Measurements from ENCODE around the gene ARHGEF7. TPM values are rescaled to one million over a fixed set of nuclear protein-coding genes. Genes with fewer than 3 reads are reported as not detected.

The ARHGEF7 gene
- total RNA-seq, 1 experiment from 2014 or later: 72.5 TPM

DNA sequence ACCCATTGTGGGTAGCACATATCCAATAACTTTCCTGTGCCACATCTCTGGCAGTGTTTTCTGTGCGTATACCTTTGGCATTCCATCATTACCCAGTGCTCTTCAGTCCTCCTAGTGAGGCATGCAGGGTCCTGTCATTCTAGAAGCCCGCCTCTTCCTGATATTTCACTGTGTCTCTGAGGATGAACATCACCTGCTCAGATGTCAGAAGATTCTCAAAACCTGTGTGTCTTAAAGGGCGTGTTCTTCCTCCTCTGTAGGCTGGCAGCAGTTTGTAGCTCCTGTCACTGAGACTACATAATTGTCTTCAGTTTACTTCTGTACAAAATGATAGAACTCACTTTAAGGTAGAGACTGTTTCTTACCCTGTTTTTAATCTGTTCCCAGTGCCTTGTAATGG lies 148.5 kb downstream of the ARHGEF7 start:
- Histone ChIP-seq H3K27ac (no peak overlapping the region), H3K9me3 (replicated peaks) (peaks cover 5% of the 10 kb centered on the region; the same call in 1 of the 2 replicates), H3K36me3 (peaks cover 85% of the 10 kb centered on the region), H3K4me1 (replicated peaks) (no peaks in the 10 kb centered on the region), H3K27me3 (replicated peaks) (no peaks in the 10 kb centered on the region), H3K4me3 (no peak overlapping the region)
- no peak for DNase-seq (ENCODE audit: low read depth in 1 of 2, low spot score in 2 of 2)

DNA sequence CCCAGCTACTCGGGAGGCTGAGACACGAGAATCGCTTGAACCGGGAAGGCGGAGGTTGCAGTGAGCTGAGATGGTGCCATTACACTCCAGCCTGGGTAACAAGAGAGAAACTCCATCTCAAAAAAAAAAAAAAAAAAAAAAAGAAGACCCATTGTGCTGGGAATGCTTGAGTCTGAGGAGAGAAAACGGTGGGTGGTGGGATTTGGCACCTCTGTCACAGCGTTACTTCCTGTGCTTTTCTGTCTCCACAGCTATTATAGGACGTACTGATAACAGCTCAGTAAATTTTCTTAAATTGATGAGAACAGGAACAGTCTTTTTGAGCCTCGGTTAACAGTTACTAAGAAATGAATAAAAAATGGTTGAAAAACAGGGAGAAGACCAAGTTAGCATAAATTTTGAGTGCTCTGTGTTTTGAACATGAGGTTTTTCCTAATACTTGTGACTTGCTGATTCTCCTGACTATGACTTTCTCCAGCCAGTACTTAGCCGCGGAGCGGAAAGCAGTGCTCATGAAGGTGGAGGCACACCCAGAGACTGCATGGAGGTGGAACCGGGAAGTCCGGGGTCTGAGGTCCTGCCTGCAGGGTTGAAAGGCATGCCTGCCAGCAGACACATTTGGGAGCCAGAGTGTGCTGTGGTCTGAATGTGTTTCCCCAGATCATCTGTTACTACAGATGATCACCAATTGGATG lies 150.0 kb downstream of the ARHGEF7 start:
- Histone ChIP-seq H3K9me3 (replicated peaks) (no peaks in the 10 kb centered on the region), H3K36me3 (peaks cover 85% of the 10 kb centered on the region), H3K4me3 (no peak overlapping the region), H3K27ac (no peak overlapping the region), H3K4me1 (replicated peaks) (peaks cover 6% of the 10 kb centered on the region), H3K27me3 (replicated peaks) (no peaks in the 10 kb centered on the region)
- peak in 1 of 2 experiments; percentile 46 for DNase-seq (ENCODE audit: low read depth in 1 of 2, low spot score in 2 of 2)

DNA sequence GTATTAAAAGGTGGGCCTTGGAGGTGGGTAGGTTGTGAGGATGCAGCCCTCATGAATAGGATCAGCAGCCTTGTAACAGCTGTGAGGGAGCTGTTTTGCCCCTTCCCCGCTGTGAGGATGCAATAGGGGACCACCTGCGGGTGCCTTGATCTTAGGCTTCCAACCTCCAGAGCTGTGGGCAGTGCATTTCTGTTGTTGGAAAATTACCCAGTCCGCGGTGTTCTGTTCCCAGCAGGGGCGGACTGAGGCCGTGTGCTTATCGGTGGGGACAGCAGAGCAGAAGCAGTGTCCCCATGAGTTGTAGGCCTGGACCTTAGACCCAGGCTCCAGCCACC lies 150.6 kb downstream of the ARHGEF7 start:
- no peak overlapping the region for H3K27ac ChIP-seq
- peaks cover 11% of the 10 kb centered on the region for H3K4me1 ChIP-seq (replicated peaks)
- H3K9me3 ChIP-seq (replicated peaks): no peaks in the 10 kb centered on the region
- H3K4me3 ChIP-seq: no peak overlapping the region
- DNase-seq (ENCODE audit: low read depth in 1 of 2, low spot score in 2 of 2): peak in 1 of 2 experiments; percentile 49
- peaks cover 85% of the 10 kb centered on the region for H3K36me3 ChIP-seq
- no peaks in the 10 kb centered on the region for H3K27me3 ChIP-seq (replicated peaks)

DNA sequence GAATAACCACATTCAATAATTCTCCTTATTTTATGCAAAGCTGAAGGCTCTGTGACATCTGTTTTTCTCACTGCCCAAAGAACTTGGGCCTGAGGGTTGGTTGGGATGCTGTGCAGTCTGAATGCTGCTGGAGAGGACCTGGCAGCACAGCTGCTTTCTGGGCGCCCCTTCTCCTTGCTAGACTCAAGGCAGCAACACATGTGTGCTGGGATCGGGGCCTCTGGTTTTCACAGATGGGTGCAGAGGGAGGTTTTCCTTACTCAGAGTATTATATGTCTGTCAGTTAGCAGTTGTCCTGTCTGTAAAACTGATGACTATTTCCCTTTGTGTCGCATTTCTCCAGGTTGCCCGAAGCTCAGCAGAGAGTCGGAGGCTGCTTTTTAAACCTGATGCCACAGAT lies 152.1 kb downstream of the ARHGEF7 start:
- Histone ChIP-seq H3K27me3 (replicated peaks) (no peaks in the 10 kb centered on the region), H3K4me1 (replicated peaks) (peaks cover 16% of the 10 kb centered on the region), H3K36me3 (peaks cover 96% of the 10 kb centered on the region), H3K9me3 (replicated peaks) (no peaks in the 10 kb centered on the region), H3K27ac (no peak overlapping the region), H3K4me3 (no peak overlapping the region)
- peak in 1 of 2 experiments; percentile 51 for DNase-seq (ENCODE audit: low read depth in 1 of 2, low spot score in 2 of 2)

DNA sequence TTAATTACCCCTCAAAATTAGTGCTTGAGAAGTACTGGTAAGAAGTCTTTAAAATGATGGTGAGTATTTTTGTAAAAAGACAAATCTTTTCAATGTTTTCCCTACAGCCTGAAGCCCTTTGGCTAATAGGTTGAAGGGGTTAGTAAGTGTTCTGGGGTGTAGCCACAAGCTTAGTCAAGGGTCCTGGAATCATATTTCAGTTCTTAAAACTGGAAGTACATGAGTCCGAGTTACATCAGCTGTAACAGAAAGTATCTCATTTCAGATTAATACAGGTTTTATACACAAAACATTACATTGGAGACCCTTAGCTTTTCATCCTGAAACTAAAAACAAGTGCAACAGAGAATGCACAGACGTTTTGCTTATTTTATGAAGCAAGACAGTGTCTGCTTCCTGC lies 152.7 kb downstream of the ARHGEF7 start:
- Histone ChIP-seq H3K4me1 (replicated peaks) (peaks cover 16% of the 10 kb centered on the region), H3K27me3 (replicated peaks) (no peaks in the 10 kb centered on the region), H3K36me3 (peaks cover 96% of the 10 kb centered on the region), H3K27ac (no peak overlapping the region), H3K4me3 (no peak overlapping the region), H3K9me3 (replicated peaks) (no peaks in the 10 kb centered on the region)
- DNase-seq (ENCODE audit: low read depth in 1 of 2, low spot score in 2 of 2): no peak

DNA sequence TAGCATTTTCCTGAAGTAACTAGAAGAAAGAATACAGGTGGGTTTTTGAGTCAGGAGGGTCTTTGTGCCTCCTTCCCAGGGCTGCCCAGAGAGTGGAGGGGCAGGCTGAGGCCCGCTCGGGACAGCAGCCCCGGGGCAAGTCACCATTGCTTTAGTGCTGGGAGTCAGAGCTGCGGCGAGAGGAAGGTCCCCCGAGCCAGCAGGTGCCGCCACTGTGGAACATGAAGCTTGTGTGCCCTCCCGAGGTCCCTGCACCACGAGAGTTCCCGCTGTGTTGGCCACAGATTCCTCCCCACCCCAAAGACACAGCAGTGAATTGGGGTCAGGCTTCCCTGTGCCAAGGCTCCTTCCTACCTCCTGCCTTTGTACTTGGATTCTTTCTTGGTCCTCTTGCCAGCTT lies 154.4 kb downstream of the ARHGEF7 start:
- Histone ChIP-seq H3K9me3 (replicated peaks) (no peaks in the 10 kb centered on the region), H3K27me3 (replicated peaks) (no peaks in the 10 kb centered on the region), H3K27ac (no peak overlapping the region), H3K4me1 (replicated peaks) (peaks cover 16% of the 10 kb centered on the region), H3K36me3 (peaks cover 96% of the 10 kb centered on the region), H3K4me3 (no peak overlapping the region)
- peak in 1 of 2 experiments; percentile 51 for DNase-seq (ENCODE audit: low read depth in 1 of 2, low spot score in 2 of 2)

DNA sequence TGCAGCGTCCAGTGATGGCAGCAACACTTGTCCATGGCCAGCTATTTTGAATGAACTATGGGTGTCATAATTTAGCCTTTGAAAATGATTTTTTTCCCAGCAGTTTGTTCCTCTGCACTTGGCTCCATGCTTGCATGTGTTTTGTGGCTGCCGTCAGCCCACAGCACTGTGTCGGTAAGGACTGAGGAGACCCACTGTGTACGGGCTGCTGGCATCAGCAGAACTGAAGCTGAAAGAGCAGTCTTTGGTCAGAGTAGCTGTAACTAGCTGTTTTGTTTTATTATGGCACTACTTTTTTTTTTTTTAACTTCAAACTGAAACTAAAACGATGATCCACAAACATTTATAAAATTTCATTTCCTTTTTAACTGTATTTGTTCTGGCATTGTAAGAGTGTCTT lies 155.0 kb downstream of the ARHGEF7 start:
- Histone ChIP-seq H3K4me1 (replicated peaks) (peaks cover 16% of the 10 kb centered on the region), H3K36me3 (peaks cover 98% of the 10 kb centered on the region), H3K27me3 (replicated peaks) (no peaks in the 10 kb centered on the region), H3K27ac (0 out of 2 replicates have a peak overlapping the region, but pooled peaks have one; percentile 13), H3K9me3 (replicated peaks) (no peaks in the 10 kb centered on the region), H3K4me3 (no peak overlapping the region)
- DNase-seq (ENCODE audit: low read depth in 1 of 2, low spot score in 2 of 2): peak in 1 of 2 experiments; percentile 44

DNA sequence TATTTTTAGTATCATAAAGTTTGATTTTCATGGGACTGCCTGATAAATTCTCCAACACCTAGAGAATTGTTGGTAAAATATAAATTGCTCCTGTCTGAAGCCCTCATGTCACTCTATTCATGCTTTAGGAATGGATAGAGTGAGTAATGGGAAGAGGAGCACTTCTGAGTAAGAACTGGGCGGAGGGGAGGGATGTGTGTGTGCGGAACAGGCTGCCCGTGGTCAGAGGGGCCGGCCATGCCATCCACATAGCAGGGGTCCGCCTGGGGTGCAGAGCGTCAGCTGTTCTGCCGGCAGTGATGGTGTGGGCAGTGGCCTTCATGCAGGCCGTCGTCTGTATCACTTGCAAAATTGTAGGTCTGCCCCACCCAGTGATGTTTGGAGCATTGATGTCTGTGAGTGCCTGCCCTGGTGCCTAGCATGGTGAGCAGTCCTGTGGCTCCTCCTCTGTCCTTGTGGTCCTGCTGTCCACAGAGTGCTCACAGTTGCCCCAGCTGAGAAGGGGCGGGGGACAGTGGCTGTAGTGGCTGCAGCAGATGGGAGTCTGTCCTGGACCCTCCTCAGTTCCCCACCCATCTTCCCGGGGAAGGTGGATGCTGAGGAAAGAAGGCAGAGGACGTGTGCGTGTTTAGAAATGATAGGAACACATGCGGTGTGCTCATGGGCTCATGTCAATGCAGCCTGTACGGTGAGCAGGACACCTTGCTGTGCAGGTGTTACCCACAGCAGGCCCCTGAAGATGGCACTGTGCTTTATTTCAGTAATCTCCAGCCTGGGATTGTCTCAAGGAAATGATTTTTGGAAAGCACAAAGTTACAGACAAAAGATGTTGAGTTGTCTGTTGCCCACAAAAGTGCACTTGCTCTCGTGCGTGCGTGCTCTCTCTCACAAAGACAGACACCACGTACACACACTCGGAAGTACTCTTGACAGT lies 155.9 kb downstream of the ARHGEF7 start:
- H3K9me3 ChIP-seq (replicated peaks): no peaks in the 10 kb centered on the region
- peak in 1 of 2 experiments; percentile 56 for DNase-seq (ENCODE audit: low read depth in 1 of 2, low spot score in 2 of 2)
- no peak overlapping the region for H3K4me3 ChIP-seq
- H3K27ac ChIP-seq: no peak overlapping the region
- peaks cover 98% of the 10 kb centered on the region for H3K36me3 ChIP-seq
- H3K4me1 ChIP-seq (replicated peaks): peaks cover 16% of the 10 kb centered on the region
- H3K27me3 ChIP-seq (replicated peaks): no peaks in the 10 kb centered on the region

DNA sequence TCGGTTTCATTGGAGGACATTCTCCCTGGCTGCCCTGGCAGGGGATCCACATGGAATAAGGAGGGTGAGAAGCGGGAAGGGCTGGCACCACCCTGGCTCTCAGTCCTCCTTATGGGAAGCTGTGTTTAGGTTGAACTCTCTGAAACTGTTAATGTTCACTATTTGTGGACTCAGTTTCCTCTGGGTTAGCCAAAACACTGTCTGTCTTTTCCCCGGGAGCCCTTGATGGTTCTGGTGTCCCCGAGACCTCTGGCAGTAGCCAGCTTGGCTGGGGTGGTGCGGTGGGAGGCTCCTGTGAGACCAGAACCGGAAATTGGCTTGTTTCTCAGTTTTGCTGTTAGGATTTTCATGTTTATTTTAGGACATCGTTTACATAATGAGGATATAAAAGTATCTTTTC lies 157.0 kb downstream of the ARHGEF7 start:
- Histone ChIP-seq H3K27me3 (replicated peaks) (no peaks in the 10 kb centered on the region), H3K27ac (no peak overlapping the region), H3K36me3 (peaks cover 98% of the 10 kb centered on the region), H3K4me3 (no peak overlapping the region), H3K4me1 (replicated peaks) (peaks cover 16% of the 10 kb centered on the region), H3K9me3 (replicated peaks) (no peaks in the 10 kb centered on the region)
- DNase-seq (ENCODE audit: low read depth in 1 of 2, low spot score in 2 of 2): no peak

DNA sequence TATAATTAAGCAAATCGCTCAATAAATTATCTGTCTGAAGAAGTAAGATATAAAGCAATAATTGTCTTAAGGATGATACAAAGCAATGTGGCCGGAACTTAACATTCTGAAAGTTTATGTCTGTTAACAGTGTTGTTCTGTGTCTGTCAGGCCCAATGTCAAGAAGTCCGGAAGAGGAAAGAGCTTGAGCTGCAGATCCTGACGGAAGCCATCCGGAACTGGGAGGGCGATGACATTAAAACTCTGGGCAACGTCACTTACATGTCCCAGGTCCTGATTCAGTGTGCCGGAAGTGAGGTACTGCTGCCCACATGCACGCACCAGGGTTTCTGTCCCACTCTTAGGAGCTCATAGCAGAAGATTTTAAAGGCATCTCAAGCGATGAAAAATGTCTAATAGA lies 160.3 kb downstream of the ARHGEF7 start:
- H3K36me3 ChIP-seq: peaks cover 98% of the 10 kb centered on the region
- no peak overlapping the region for H3K4me3 ChIP-seq
- no peak overlapping the region for H3K27ac ChIP-seq
- no peaks in the 10 kb centered on the region for H3K27me3 ChIP-seq (replicated peaks)
- DNase-seq (ENCODE audit: low read depth in 1 of 2, low spot score in 2 of 2): no peak
- peaks cover 18% of the 10 kb centered on the region for H3K4me1 ChIP-seq (replicated peaks)
- no peaks in the 10 kb centered on the region for H3K9me3 ChIP-seq (replicated peaks)

DNA sequence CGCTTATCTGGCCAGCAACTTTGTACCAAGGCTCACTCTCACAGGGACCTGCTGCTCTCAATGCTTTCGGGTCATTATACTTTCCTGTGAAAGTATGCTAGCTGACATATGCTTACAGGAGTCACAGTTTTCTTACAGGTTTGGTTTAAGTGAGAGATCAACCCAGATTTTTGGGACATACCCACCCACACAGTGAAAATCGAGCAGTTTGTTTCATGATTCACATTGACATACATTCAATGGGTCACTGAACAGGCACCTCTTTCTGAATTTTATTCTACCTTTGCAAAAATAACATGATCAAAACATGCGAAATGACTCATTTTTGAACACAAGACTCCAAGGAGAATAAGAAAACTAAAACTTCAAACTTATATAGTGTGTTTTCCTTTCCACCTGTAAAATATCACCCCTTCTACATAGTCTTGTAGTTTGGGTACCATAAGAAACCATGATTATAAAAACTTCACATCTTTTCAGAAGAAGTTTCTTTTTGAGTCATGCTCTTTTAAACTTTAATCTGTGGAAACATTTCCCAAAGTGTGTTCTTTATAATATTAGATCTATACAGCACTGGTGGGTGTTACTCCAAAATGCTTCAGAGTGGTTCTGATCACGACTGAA lies 161.0 kb downstream of the ARHGEF7 start:
- no peaks in the 10 kb centered on the region for H3K9me3 ChIP-seq (replicated peaks)
- H3K27ac ChIP-seq: no peak overlapping the region
- no peaks in the 10 kb centered on the region for H3K27me3 ChIP-seq (replicated peaks)
- H3K36me3 ChIP-seq: peaks cover 95% of the 10 kb centered on the region
- H3K4me3 ChIP-seq: no peak overlapping the region
- no peak for DNase-seq (ENCODE audit: low read depth in 1 of 2, low spot score in 2 of 2)
- H3K4me1 ChIP-seq (replicated peaks): peaks cover 16% of the 10 kb centered on the region

DNA sequence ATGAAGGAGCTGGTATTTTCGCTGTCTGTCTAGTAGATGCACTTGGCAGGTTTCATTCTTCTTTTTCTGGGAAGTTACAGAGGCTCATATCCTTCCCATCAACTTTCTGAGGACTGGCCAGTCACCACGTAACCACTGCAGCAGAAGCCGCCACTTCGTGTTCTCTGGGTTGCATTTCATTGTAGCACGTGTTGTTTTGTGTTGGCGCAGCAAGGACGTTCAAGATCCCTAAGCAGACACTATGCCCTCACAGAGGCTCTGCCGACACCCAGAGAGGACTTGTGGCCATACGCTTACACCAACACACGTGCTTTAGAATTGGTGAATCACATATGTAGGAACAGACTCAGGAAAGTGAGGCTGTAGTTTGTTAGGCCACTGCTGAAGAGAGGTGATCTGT lies 163.1 kb downstream of the ARHGEF7 start:
- H3K36me3 ChIP-seq: peaks cover 89% of the 10 kb centered on the region
- no peaks in the 10 kb centered on the region for H3K9me3 ChIP-seq (replicated peaks)
- peaks cover 36% of the 10 kb centered on the region for H3K4me1 ChIP-seq (replicated peaks)
- no peaks in the 10 kb centered on the region for H3K27me3 ChIP-seq (replicated peaks)
- no peak overlapping the region for H3K27ac ChIP-seq
- no peak overlapping the region for H3K4me3 ChIP-seq
- no peak for DNase-seq (ENCODE audit: low read depth in 1 of 2, low spot score in 2 of 2)

DNA sequence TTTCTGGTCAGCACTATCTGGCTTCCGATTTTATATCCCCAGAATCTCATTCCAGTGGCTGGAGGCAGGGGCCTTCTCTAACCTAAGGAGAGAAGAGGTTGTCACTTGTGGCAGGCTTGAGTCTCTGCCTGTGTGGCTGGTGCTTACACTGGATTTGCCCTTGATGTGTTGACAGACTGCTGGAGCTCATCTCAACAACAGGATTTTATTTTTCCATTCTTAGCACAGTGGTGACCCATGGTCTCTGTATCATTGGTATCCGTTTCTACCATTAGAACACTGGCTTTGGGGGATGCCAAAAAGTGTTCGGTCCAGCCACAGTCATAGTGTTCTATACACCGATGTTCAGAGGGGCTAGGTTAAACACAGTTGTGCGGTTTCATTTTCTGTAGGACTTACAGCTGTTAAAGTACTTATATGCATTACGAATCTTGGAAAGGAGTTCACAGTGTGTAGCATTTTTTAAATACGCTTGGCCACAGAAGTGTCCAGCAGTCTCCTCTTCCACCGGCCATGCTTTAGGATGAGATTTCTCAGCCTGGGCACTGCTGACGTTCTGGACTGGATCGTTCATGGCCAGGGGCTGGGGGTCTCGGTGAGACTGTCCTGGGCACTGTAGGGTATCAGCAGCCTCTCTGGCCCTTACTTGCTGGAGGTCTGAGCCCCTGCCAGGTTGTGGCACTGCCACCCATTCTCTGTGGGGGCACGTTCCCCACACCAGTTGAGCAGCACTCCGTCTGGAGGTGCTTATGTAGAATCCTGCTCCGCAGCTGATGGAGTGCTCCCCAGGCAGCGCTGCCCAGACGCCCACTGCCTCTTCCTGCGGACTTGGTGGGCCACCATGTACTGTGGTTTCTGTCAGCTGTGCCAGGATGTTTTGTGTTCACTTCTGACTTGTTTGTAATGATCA lies 163.9 kb downstream of the ARHGEF7 start:
- Histone ChIP-seq H3K4me3 (no peak overlapping the region), H3K27ac (peak overlapping the region; percentile 93), H3K4me1 (replicated peaks) (peaks cover 36% of the 10 kb centered on the region), H3K36me3 (peaks cover 89% of the 10 kb centered on the region), H3K27me3 (replicated peaks) (no peaks in the 10 kb centered on the region), H3K9me3 (replicated peaks) (no peaks in the 10 kb centered on the region)
- no peak for DNase-seq (ENCODE audit: low read depth in 1 of 2, low spot score in 2 of 2)
